ENCODE measurements around the gene ARMC12.

DNA sequence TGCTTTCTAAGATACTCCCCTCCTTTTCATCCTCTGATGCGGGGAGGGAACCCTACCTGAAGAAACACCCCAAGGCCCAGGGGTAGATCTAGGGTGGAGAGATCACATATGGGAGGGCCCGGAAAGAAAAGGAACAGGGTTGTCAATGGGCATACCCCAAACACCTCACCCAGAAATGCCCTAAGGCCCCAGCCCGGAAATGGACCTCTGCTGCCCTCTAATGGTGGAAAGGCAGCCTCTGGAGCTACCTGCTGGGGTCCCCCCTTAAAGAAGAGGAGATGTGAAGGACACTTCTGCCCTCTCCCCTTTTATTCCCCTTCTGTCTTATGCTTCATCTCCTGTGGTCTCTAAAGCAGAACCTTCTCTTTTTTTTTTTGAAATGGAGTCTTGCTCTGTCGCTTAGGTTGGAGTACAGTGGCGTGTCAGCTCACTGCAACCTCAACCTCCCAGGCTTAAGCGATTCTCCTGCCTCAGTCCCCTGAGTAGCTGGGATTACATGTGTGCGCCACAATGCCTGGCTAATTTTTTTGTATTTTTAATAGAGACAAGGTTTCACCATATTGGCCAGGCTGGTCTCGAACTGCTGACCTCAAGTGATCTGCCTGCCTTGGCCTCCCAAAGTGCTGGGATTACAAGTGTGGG, 458 bp upstream of the ARMC12 start:
- TF ChIP-seq CTCF (conservative IDR thresholded peaks at IDR 0.05 in 1 of 2, IDR thresholded peaks at IDR 0.05 in 1 of 2; ENCODE audit: extremely low read depth in 1 of 2, insufficient read depth in 1 of 2, low read depth in 1 of 2, low read length in 2 of 2) (peak; percentile 88 to 95), EZH2 (IDR thresholded peaks at IDR 0.05; ENCODE audit: borderline replicate concordance, low read length) (no peak)
